Activated naive CD8-positive, alpha-beta T cell treated with anti-CD3 and anti-CD28 coated beads for 36 hours (primary cell): ENCODE data around the gene RNPS1. TPM values are rescaled to one million over a fixed set of nuclear protein-coding genes. Genes with fewer than 3 reads are reported as not detected.

Experiments
- DNase-seq: peaks from one replicate; pipeline ENCODE4 v3.0.0; 2021
- H3K27ac Mint-ChIP-seq: one replicate; pipeline ENCODE4 v1.8.0; 2022; ENCODE audit warnings: mild to moderate bottlenecking, moderate library complexity, mixed read lengths
- H3K27me3 Mint-ChIP-seq: one replicate; pipeline ENCODE4 v1.8.0; 2022; ENCODE audit warnings: mild to moderate bottlenecking, mixed read lengths
- H3K36me3 Mint-ChIP-seq: one replicate; pipeline ENCODE4 v1.8.0; 2021; ENCODE audit warnings: mild to moderate bottlenecking, mixed read lengths
- H3K4me1 Mint-ChIP-seq: one replicate; pipeline ENCODE4 v1.8.0; 2021; ENCODE audit warnings: mixed read lengths
- H3K4me3 Mint-ChIP-seq: one replicate; pipeline ENCODE4 v1.8.0; 2022; ENCODE audit warnings: mild to moderate bottlenecking, moderate library complexity, mixed read lengths
- H3K9me3 Mint-ChIP-seq: one replicate; pipeline ENCODE4 v1.8.0; 2022; ENCODE audit warnings: mixed read lengths
- total RNA-seq, 2 experiments: library from RNA; stranded (reverse); gene quantifications; one replicate each; pipeline ENCODE4 v1.2.3, GENCODE V29; 2021

The RNPS1 gene
- total RNA-seq, 2 experiments from 2014 or later: 403 to 415 TPM

GRCh38 chr16:2286550-2286949 lies 18.6 kb upstream of the RNPS1 start:
- Mint-ChIP-seq H3K27me3 (no peaks in the 10 kb centered on the region), H3K9me3 (no peaks in the 10 kb centered on the region), H3K36me3 (no peaks in the 10 kb centered on the region), H3K4me1 (no peaks in the 10 kb centered on the region), H3K4me3 (no peak overlapping the region), H3K27ac (no peak overlapping the region)
- no peak for DNase-seq

GRCh38 chr16:2285731-2286191 lies 17.8 kb upstream of the RNPS1 start:
- Mint-ChIP-seq H3K4me1 (no peaks in the 10 kb centered on the region), H3K4me3 (no peak overlapping the region)

GRCh38 chr16:2284797-2285576 lies 17.1 kb upstream of the RNPS1 start:
- DNase-seq: no peak
- Mint-ChIP-seq H3K36me3 (no peaks in the 10 kb centered on the region), H3K9me3 (no peaks in the 10 kb centered on the region), H3K27ac (no peak overlapping the region), H3K4me1 (no peaks in the 10 kb centered on the region), H3K27me3 (no peaks in the 10 kb centered on the region), H3K4me3 (no peak overlapping the region)

More at GRCh38 chr16:2285731-2286191, 17.8 kb upstream of the RNPS1 start:
- Mint-ChIP-seq H3K36me3 (no peaks in the 10 kb centered on the region), H3K9me3 (no peaks in the 10 kb centered on the region), H3K27ac (no peak overlapping the region), H3K27me3 (no peaks in the 10 kb centered on the region)
- no peak for DNase-seq

- Mint-ChIP-seq H3K4me1 (no peaks in the 10 kb centered on the region), H3K9me3 (no peaks in the 10 kb centered on the region), H3K4me3 (no peak overlapping the region)
Observed at GRCh38 chr16:2284001-2284770, 16.3 kb upstream of the RNPS1 start.

GRCh38 chr16:2282866-2283555 lies 15.1 kb upstream of the RNPS1 start:
- H3K4me1 Mint-ChIP-seq: no peaks in the 10 kb centered on the region
- H3K36me3 Mint-ChIP-seq: no peaks in the 10 kb centered on the region
- H3K9me3 Mint-ChIP-seq: no peaks in the 10 kb centered on the region
- no peaks in the 10 kb centered on the region for H3K27me3 Mint-ChIP-seq
- DNase-seq: no peak
- H3K27ac Mint-ChIP-seq: no peak overlapping the region
- H3K4me3 Mint-ChIP-seq: no peak overlapping the region

More at GRCh38 chr16:2284001-2284770, 16.3 kb upstream of the RNPS1 start:
- Mint-ChIP-seq H3K27me3 (no peaks in the 10 kb centered on the region), H3K27ac (no peak overlapping the region), H3K36me3 (no peaks in the 10 kb centered on the region)
- no peak for DNase-seq

GRCh38 chr16:2282262-2282661 lies 14.3 kb upstream of the RNPS1 start:
- Mint-ChIP-seq H3K9me3 (no peaks in the 10 kb centered on the region), H3K27me3 (no peaks in the 10 kb centered on the region), H3K4me1 (no peaks in the 10 kb centered on the region), H3K36me3 (no peaks in the 10 kb centered on the region), H3K27ac (no peak overlapping the region), H3K4me3 (no peak overlapping the region)
- no peak for DNase-seq

- DNase-seq: no peak
- H3K4me1 Mint-ChIP-seq: no peaks in the 10 kb centered on the region
- H3K27me3 Mint-ChIP-seq: no peaks in the 10 kb centered on the region
- no peak overlapping the region for H3K27ac Mint-ChIP-seq
- H3K4me3 Mint-ChIP-seq: no peak overlapping the region
- H3K36me3 Mint-ChIP-seq: no peaks in the 10 kb centered on the region
- H3K9me3 Mint-ChIP-seq: no peaks in the 10 kb centered on the region
Observed at GRCh38 chr16:2280981-2281542, 13.1 kb upstream of the RNPS1 start.

- Mint-ChIP-seq H3K4me1 (no peaks in the 10 kb centered on the region), H3K27ac (no peak overlapping the region), H3K36me3 (no peaks in the 10 kb centered on the region), H3K9me3 (no peaks in the 10 kb centered on the region), H3K27me3 (no peaks in the 10 kb centered on the region), H3K4me3 (no peak overlapping the region)
- no peak for DNase-seq
Observed at GRCh38 chr16:2280461-2280860, 12.5 kb upstream of the RNPS1 start.

- no peaks in the 10 kb centered on the region for H3K27me3 Mint-ChIP-seq
- no peaks in the 10 kb centered on the region for H3K4me1 Mint-ChIP-seq
- no peaks in the 10 kb centered on the region for H3K9me3 Mint-ChIP-seq
- H3K4me3 Mint-ChIP-seq: no peak overlapping the region
- H3K36me3 Mint-ChIP-seq: no peaks in the 10 kb centered on the region
- no peak for DNase-seq
- no peak overlapping the region for H3K27ac Mint-ChIP-seq
Observed at GRCh38 chr16:2278956-2279800, 11.3 kb upstream of the RNPS1 start.

- no peaks in the 10 kb centered on the region for H3K4me1 Mint-ChIP-seq
- no peak overlapping the region for H3K27ac Mint-ChIP-seq
- H3K4me3 Mint-ChIP-seq: no peak overlapping the region
Observed at GRCh38 chr16:2278272-2278608, 10.3 kb upstream of the RNPS1 start.

GRCh38 chr16:2277466-2278271 lies 9.7 kb upstream of the RNPS1 start:
- no peak for DNase-seq
- Mint-ChIP-seq H3K27ac (no peak overlapping the region), H3K4me3 (no peak overlapping the region), H3K36me3 (peaks cover 2% of the 10 kb centered on the region), H3K4me1 (no peaks in the 10 kb centered on the region), H3K9me3 (no peaks in the 10 kb centered on the region), H3K27me3 (no peaks in the 10 kb centered on the region)

More at GRCh38 chr16:2278272-2278608, 10.3 kb upstream of the RNPS1 start:
- Mint-ChIP-seq H3K36me3 (peaks cover 2% of the 10 kb centered on the region), H3K9me3 (no peaks in the 10 kb centered on the region), H3K27me3 (no peaks in the 10 kb centered on the region)
- no peak for DNase-seq

GRCh38 chr16:2276368-2277195 lies 8.7 kb upstream of the RNPS1 start:
- Mint-ChIP-seq H3K9me3 (no peaks in the 10 kb centered on the region), H3K4me1 (no peaks in the 10 kb centered on the region), H3K36me3 (peaks cover 2% of the 10 kb centered on the region), H3K27ac (no peak overlapping the region), H3K4me3 (no peak overlapping the region), H3K27me3 (no peaks in the 10 kb centered on the region)
- no peak for DNase-seq
